Calu3 (cell line): ENCODE measurements around the gene TREM2. TPM values are rescaled to one million over a fixed set of nuclear protein-coding genes. Genes with fewer than 3 reads are reported as not detected.

Experiments used
- BruUV-seq: library from RNA; stranded (reverse); fragments of 400-500 nt; replicated peaks from 2 replicates; lab custom pipeline; 2021; lab: Mats Ljungman, UMichigan
- CTCF ChIA-PET: fragments of 300-600 bp; sonication (Branson Sonifier 250); formaldehyde crosslinking; loops from one replicate; lab custom pipeline; 2022; ENCODE audit warnings: antibody characterized with exemption; lab: Charles Lee
- DNase-seq: peaks from one replicate; pipeline ENCODE4 v3.0.0; 2022
- H3K27ac Mint-ChIP-seq: one replicate; pipeline ENCODE4 v1.8.0; 2022; ENCODE audit warnings: mixed read lengths; ENCODE audit not compliant: unreplicated experiment
- H3K27me3 Mint-ChIP-seq: one replicate; pipeline ENCODE4 v1.8.0; 2022; ENCODE audit warnings: mixed read lengths; ENCODE audit not compliant: unreplicated experiment
- H3K36me3 Mint-ChIP-seq: one replicate; pipeline ENCODE4 v1.8.0; 2022; ENCODE audit warnings: mild to moderate bottlenecking, moderate library complexity, mixed read lengths; ENCODE audit not compliant: insufficient read depth, unreplicated experiment
- H3K4me1 Mint-ChIP-seq: one replicate; pipeline ENCODE4 v1.8.0; 2022; ENCODE audit warnings: mild to moderate bottlenecking, low read depth, mixed read lengths; ENCODE audit not compliant: unreplicated experiment
- H3K4me3 Mint-ChIP-seq: one replicate; pipeline ENCODE4 v1.8.0; 2022; ENCODE audit warnings: mild to moderate bottlenecking, low read depth, moderate library complexity, mixed read lengths; ENCODE audit not compliant: unreplicated experiment
- H3K9me3 Mint-ChIP-seq: one replicate; pipeline ENCODE4 v1.8.0; 2022; ENCODE audit warnings: low read depth, mixed read lengths; ENCODE audit not compliant: unreplicated experiment
- CTCF ChIP-seq: fragments of 200-600 bp; IDR thresholded peaks from one replicate; pipeline ENCODE4 v1.8.0; 2022; ENCODE audit warnings: antibody characterized with exemption; ENCODE audit not compliant: unreplicated experiment
- intact Hi-C: fragments of 100-400 bp; cut with micrococcal nuclease; formaldehyde crosslinking; loops from one replicate; pipeline ENCODE4 v1.10.0; 2022; ENCODE audit not compliant: unreplicated experiment
- total RNA-seq: library from RNA; stranded (reverse); gene quantifications from 2 replicates; pipeline ENCODE4 v1.2.3, GENCODE V29; 2022

TREM2 gene
- total RNA-seq, 1 experiment from 2014 or later, result not detected

- TF ChIP-seq CTCF, result no peak
- no TSS peak for BruUV-seq
- no peak overlapping the region for H3K4me3 Mint-ChIP-seq
- H3K36me3 Mint-ChIP-seq, result no peaks in the 10 kb centered on the region
- peaks cover 48% of the 10 kb centered on the region for H3K27me3 Mint-ChIP-seq
- no peaks in the 10 kb centered on the region for H3K9me3 Mint-ChIP-seq
- intact Hi-C loops, result no loop called here
- CTCF ChIA-PET, result interaction anchor here (0.5 to 2.2 kb wide), 15 partner anchors 8 to 853 kb away, joined by 3 to 15 read pairs (median 3); partner anchors contain the start of gene UNC5CL
- H3K4me1 Mint-ChIP-seq, result no peaks in the 10 kb centered on the region
- no peak overlapping the region for H3K27ac Mint-ChIP-seq
- DNase-seq, result no peak
Measured at GRCh38 chr6:41181566-41181965, 18.6 kb upstream of the TREM2 start.

- Mint-ChIP-seq H3K27ac (no peak overlapping the region), H3K36me3 (no peaks in the 10 kb centered on the region), H3K4me1 (no peaks in the 10 kb centered on the region), H3K4me3 (no peak overlapping the region), H3K9me3 (no peaks in the 10 kb centered on the region), H3K27me3 (peaks cover 44% of the 10 kb centered on the region)
- DNase-seq, result no peak
- no peak for TF ChIP-seq CTCF
- intact Hi-C loops, result no loop called here
- no TSS peak for BruUV-seq
- CTCF ChIA-PET, result no interaction called here
Measured at GRCh38 chr6:41179163-41179562, 16.2 kb upstream of the TREM2 start.

GRCh38 chr6:41177695-41178094, 14.8 kb upstream of the TREM2 start:
- no peaks in the 10 kb centered on the region for H3K36me3 Mint-ChIP-seq
- CTCF ChIA-PET, result interaction anchor here (1.1 to 1.3 kb wide), 2 partner anchors 12 to 19 kb away, joined by 3 to 4 read pairs; no protein-coding TSS in a partner anchor
- intact Hi-C loops, result no loop called here
- BruUV-seq, result no TSS peak
- H3K9me3 Mint-ChIP-seq, result no peaks in the 10 kb centered on the region
- H3K27me3 Mint-ChIP-seq, result peaks cover 44% of the 10 kb centered on the region
- H3K4me1 Mint-ChIP-seq, result no peaks in the 10 kb centered on the region
- H3K27ac Mint-ChIP-seq, result no peak overlapping the region
- TF ChIP-seq CTCF, result no peak
- no peak overlapping the region for H3K4me3 Mint-ChIP-seq
- no peak for DNase-seq

- H3K4me3 Mint-ChIP-seq, result no peak overlapping the region
- H3K4me1 Mint-ChIP-seq, result no peaks in the 10 kb centered on the region
- no peaks in the 10 kb centered on the region for H3K9me3 Mint-ChIP-seq
- DNase-seq, result no peak
- CTCF ChIA-PET, result interaction anchor here (1.1 to 1.3 kb wide), 2 partner anchors 12 to 20 kb away, joined by 3 to 4 read pairs; no protein-coding TSS in a partner anchor
- no peaks in the 10 kb centered on the region for H3K36me3 Mint-ChIP-seq
- TF ChIP-seq CTCF, result no peak
- H3K27ac Mint-ChIP-seq, result no peak overlapping the region
- peaks cover 44% of the 10 kb centered on the region for H3K27me3 Mint-ChIP-seq
- no TSS peak for BruUV-seq
- intact Hi-C loops, result no loop called here
Measured at GRCh38 chr6:41177287-41177686, 14.4 kb upstream of the TREM2 start.
